UCSD-AML1 (cell line): Measurements from ENCODE around the gene NOP16.

Experiments
- DNase-seq: peaks from one replicate; lab custom pipeline; 2025; ENCODE audit not compliant: unreplicated experiment; lab: John Stamatoyannopoulos, UW

The NOP16 gene

GRCh38 chr5:176388444-176389134 is at the start of gene NOP16, which contains the start of gene HIGD2A:
NOP16 (minus strand) TSS chr5:176388598; CDS start chr5:176388539, 59 bp downstream.
HIGD2A (plus strand) TSS chr5:176388751; CDS start chr5:176388820, 69 bp downstream.
- peak; percentile 98 for DNase-seq

- no peak for DNase-seq
Measured at GRCh38 chr5:176436656-176437055, 48.3 kb upstream of the NOP16 start.

GRCh38 chr5:176432707-176433106 is 44.3 kb upstream of the NOP16 start:
- no peak for DNase-seq

DNA sequence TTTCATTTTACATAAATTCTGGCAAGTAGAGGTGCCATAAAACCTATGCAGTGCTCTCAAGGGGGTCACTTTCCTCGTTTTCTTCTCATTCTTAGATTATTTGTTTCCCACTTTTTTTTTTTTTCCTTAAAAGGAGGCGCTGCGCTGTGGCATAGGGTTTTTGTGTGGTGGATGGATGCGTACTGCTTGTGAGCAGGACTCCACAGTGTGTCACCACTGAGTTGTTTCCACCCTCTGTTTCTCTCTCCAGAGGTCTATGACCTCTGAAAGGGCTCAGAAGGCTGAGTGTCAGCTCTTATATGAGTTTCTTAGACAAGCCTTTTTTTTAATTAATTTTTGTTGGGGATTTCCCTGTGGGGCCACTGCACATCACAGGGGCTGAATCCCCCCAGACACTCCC is 41.6 kb upstream of the NOP16 start:
- DNase-seq, result peak; percentile 43

GRCh38 chr5:176427971-176428370 is 39.6 kb upstream of the NOP16 start:
- no peak for DNase-seq

GRCh38 chr5:176426876-176427275 is 38.5 kb upstream of the NOP16 start:
- DNase-seq, result no peak

DNA sequence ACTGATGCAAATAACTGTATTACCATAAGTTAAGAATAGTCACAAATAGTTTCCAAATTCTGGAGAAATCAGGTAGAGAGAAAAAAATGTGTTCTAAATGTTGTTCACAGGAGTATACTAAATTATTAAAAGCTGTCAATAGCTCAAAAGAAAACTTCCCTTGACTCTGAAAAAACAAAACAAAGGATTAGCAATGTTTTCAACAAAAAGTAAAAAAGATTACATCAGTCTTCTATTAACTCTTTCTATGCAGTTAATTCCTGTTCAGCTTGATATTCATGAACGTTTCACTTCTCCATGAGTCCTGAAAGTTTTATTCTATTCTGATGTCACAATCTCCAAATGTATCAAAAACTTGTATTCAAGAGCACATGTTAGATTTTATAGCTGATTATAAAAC is 37.4 kb upstream of the NOP16 start:
- no peak for DNase-seq

DNA sequence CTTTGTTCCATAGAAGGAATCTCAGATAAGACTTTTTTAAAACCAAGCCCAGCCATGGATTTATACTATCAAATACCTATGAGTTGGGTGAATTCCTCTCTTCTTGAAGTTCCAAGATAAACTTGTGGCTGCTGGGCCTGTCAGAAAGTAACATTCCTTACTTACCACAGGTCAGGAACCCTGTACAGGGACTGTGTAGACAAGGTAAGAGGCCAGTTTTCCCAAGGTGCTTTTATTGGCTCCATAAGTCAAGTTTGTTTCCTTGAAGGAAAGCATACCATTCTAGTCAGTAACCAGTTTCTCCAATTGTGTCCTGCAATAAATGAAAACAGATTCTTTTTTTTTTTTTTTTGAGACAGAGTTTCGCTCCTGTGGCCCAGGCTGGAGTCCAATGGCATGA is 36.7 kb upstream of the NOP16 start:
- no peak for DNase-seq

DNA sequence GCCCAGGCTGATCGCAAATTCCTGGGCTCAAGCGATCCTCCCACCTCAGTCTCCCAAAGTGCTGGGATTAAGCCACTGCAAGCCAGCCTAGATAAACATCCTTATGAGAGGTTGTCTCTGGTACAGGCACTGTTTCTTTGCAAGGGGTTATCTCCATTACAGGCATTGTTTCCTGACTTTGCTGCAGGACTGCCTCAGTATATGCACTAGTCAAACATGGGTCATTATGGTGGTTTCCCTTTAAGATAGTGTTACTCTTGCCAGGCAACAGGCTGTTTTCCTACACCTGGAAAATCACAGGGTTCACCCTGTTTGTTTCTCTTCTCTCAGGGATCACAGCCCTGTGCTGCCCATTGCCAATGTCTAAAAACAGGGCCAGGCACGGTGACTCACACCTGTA is 35.8 kb upstream of the NOP16 start:
- no peak for DNase-seq

DNA sequence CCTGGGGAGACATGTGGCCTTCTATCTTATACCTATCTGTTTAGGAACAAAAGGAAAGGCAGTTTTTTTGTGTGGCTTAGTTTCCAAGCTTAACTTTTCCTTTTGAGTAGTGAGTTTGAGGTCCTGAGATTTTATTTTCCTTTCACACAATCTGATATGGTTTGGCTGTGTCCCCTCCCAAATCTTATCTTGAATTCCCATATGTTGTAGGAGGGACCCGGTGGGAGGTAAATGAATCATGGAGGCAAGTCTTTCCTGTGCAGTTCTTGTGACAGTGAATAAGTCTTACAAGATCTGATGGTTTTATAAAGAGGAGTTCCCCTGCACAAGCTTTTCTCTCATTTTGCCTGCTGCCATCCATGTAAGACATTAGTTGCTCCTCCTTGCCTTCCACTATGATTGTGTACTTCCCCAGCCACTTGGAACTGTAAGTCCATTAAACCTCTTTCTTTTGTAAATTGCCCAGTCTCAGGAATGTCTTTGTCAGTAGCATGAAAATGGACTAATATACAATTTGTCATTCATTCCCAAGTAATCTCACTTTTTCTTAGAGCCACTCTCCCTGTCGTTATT is 32.7 kb upstream of the NOP16 start:
- DNase-seq, result no peak

GRCh38 chr5:176420086-176420485 is 31.7 kb upstream of the NOP16 start:
- no peak for DNase-seq

DNA sequence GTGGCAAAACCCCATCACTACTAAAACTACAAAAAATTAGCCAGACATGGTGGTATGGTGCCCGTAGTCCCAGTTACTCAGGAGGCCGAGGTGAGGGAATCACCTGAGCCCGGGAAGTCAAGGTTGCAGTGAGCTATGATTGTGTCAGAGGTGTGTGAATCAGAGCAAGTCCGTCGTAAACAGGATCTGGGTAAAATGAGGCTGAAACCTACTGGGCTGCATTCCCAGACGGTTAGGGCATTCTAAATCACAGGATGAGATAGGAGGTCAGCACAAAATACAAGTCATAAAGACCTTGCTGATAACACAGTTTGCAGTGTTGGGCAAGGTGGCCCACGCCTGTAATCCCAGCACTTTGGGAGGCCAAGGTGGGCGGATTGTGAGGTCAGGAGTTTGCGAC is 29.9 kb upstream of the NOP16 start:
- no peak for DNase-seq

GRCh38 chr5:176416965-176417364 is 28.6 kb upstream of the NOP16 start:
- DNase-seq, result no peak

- DNase-seq, result peak; percentile 92
Measured at GRCh38 chr5:176415952-176416924, 27.8 kb upstream of the NOP16 start, which contains the start of gene CLTB. CLTB (minus strand) TSS chr5:176416539; CDS start chr5:176416363, 176 bp downstream.

DNA sequence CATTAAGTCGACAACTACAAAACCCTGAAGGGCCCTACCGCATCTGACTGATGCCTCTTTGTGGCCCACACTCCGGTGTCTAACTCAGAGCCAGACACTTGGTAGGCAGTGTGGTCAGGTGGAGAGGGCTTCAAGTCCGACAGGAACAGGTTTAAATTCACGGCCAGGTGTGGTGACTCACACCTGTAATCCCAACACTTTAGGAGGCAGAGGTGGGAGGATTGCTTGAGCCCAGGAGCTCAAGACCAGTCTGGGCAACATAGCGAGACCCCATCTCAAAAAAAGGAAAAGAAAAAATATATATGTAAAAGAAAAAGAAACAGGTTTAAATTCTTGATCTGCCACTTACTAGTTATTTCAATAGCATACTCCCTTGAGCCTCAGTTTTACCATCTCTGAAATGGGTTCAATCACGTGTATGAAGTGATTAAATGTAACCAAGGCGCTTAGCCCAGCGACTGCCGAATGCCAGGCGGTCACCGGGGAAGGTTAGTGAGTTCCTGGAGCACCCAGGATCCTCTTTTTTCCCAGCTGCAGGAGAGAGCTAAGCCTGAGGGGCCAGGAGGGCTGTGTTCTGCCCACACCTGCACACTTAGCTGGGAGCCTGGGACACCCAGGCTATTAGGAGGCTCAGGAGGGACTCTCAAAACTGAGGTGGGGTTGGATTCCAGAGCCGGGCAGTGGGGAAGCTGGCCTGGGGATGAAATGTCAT is 27.0 kb upstream of the NOP16 start:
- no peak for DNase-seq

DNA sequence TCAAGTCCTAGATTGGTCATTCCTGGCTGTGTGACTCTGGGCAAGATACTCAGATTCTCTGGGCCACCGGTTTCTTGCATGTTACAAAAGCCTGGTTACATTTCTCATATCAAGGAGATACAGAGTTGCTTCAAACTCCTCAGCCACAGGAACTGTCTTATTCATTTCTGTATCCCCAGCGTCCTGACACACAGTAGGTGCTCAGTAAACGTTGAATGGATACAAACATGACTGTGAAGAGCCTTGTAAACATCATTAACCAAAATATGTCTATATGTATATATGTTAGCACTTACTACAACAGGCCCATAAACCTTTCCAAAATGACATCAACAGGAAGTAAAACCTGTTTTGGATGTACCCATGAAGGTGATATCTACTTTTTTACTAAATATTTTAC is 26.3 kb upstream of the NOP16 start:
- DNase-seq, result no peak

DNA sequence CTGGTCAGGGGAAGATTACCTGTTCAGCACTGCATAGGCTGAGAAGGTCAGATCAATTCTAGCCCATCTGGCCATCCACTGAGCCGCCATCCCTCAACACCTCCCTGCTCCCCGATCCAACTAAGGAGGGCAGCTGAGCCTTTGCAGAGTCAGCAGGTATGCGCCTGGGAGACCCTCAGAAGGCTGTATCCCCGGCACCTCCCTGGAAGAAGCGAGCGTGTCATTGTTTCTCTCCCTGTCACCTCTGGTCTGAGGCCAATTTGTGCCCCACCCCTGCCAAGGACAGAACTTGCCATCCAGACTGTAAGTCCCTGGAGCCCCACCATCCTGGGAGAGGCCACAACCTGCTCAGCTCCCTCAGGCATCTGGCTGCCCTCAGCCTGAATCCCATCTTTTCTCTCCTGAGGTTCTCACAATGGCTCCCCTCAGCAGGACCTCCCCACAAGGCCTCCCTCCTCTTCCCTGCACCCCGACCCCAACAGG is 25.4 kb upstream of the NOP16 start:
- no peak for DNase-seq

- DNase-seq, result no peak
Measured at GRCh38 chr5:176413255-176413565, 24.8 kb upstream of the NOP16 start.

DNA sequence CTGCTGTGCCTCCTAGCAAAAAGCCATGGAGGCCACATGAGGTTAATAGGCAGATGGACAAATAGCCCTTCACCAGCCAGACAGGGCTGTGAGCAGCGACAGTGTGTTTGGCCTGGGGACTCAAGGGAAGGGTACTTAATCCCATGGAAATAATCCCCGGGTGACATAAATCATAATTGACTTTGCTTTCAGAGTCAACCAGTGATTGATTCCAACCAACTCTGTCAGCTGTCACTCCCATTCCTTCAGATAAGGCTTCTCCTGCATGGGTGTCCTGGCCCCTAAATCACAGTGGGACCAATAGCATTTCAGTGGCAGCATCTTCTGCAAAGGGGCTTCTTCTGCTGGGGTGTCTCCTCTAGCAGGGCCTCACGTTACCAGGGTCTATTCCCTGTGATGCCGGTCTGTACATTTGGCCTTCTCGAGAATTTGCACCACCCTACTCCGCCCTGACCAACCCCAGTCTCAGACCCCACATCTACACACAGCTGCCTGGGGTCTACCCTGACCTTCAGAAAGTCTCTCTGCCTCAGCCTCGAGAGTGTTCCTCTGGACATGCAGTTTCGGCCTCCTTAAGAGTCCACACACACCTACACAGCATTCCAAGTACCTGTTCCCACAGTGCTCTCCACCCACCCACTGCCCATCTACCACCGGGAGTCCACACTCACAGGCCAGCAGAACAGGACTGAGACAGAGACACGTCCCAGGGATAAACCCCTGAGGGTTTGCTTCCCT is 24.3 kb upstream of the NOP16 start:
- DNase-seq, result no peak

GRCh38 chr5:176410486-176411180 is 22.2 kb upstream of the NOP16 start:
- DNase-seq, result no peak
